ENCODE results near the gene PDLIM1.

PDLIM1 gene

GRCh38 chr10:95253007-95253406 is 37.8 kb downstream of the PDLIM1 start:
- H3K4me3 ChIP-seq (ENCODE audit: low read depth, low read length), result no peak overlapping the region
- CTCF ChIA-PET, result interaction anchor here (2.2 kb wide), 1 partner anchor 10 kb away, joined by 8 read pairs; no protein-coding TSS in a partner anchor
- POLR2A ChIA-PET, result no interaction called here
- DNase-seq (ENCODE audit: low read depth, low spot score), result no peak
- no peak for TF ChIP-seq CTCF (IDR thresholded peaks at IDR 0.05; ENCODE audit: insufficient read depth, low read length, missing control alignments)

GRCh38 chr10:95250856-95251255 is 39.9 kb downstream of the PDLIM1 start:
- ChIA-PET CTCF (interaction anchor here (1.8 kb wide), 1 partner anchor 8 kb away, joined by 9 read pairs; no protein-coding TSS in a partner anchor), POLR2A (no interaction called here)
- H3K4me3 ChIP-seq (ENCODE audit: low read depth, low read length), result no peak overlapping the region
- no peak for DNase-seq (ENCODE audit: low read depth, low spot score)
- TF ChIP-seq CTCF (IDR thresholded peaks at IDR 0.05; ENCODE audit: insufficient read depth, low read length, missing control alignments), result no peak

GRCh38 chr10:95249467-95249866 is 41.3 kb downstream of the PDLIM1 start:
- POLR2A ChIA-PET, result interaction anchor here (0.6 kb wide), 1 partner anchor 24 kb away, joined by 3 read pairs; no protein-coding TSS in a partner anchor
- DNase-seq (ENCODE audit: low read depth, low spot score), result no peak
- no peak overlapping the region for H3K4me3 ChIP-seq (ENCODE audit: low read depth, low read length)
- TF ChIP-seq CTCF (IDR thresholded peaks at IDR 0.05; ENCODE audit: insufficient read depth, low read length, missing control alignments), result no peak
- CTCF ChIA-PET, result interaction anchor here (1.0 to 1.7 kb wide), 2 partner anchors 111 to 114 kb away, joined by 4 to 16 read pairs; no protein-coding TSS in a partner anchor

GRCh38 chr10:95248989-95249388 is 41.8 kb downstream of the PDLIM1 start:
- ChIA-PET POLR2A (interaction anchor here (0.6 kb wide), 1 partner anchor 25 kb away, joined by 3 read pairs; no protein-coding TSS in a partner anchor), CTCF (interaction anchor here (1.0 to 1.7 kb wide), 2 partner anchors 111 to 114 kb away, joined by 4 to 16 read pairs; no protein-coding TSS in a partner anchor)
- TF ChIP-seq CTCF (IDR thresholded peaks at IDR 0.05; ENCODE audit: insufficient read depth, low read length, missing control alignments), result no peak
- no peak for DNase-seq (ENCODE audit: low read depth, low spot score)
- H3K4me3 ChIP-seq (ENCODE audit: low read depth, low read length), result no peak overlapping the region

GRCh38 chr10:95247881-95248583 is 42.8 kb downstream of the PDLIM1 start:
- ChIA-PET CTCF (interaction anchor here (0.9 to 16.9 kb wide), 18 partner anchors 8 to 113 kb away, joined by 3 to 601 read pairs (median 19); no protein-coding TSS in a partner anchor), POLR2A (interaction anchor here (0.5 to 0.9 kb wide), 2 partner anchors 26 to 60 kb away, joined by 3 to 8 read pairs; no protein-coding TSS in a partner anchor)
- H3K4me3 ChIP-seq (ENCODE audit: low read depth, low read length), result no peak overlapping the region
- no peak for DNase-seq (ENCODE audit: low read depth, low spot score)
- no peak for TF ChIP-seq CTCF (IDR thresholded peaks at IDR 0.05; ENCODE audit: insufficient read depth, low read length, missing control alignments)

GRCh38 chr10:95247200-95247880 is 43.5 kb downstream of the PDLIM1 start:
- DNase-seq (ENCODE audit: low read depth, low spot score), result peak; percentile 57
- no peak for TF ChIP-seq CTCF (IDR thresholded peaks at IDR 0.05; ENCODE audit: insufficient read depth, low read length, missing control alignments)
- CTCF ChIA-PET, result interaction anchor here (0.8 to 16.9 kb wide), 40 partner anchors 9 to 284 kb away, joined by 3 to 601 read pairs (median 7); no protein-coding TSS in a partner anchor
- no peak overlapping the region for H3K4me3 ChIP-seq (ENCODE audit: low read depth, low read length)
- POLR2A ChIA-PET, result interaction anchor here (0.5 to 0.9 kb wide), 2 partner anchors 27 to 61 kb away, joined by 3 to 8 read pairs; no protein-coding TSS in a partner anchor

Measured in AG04449 (cell line).